K562 (cell line): ENCODE measurements around the gene ANO8. TPM values are rescaled to one million over a fixed set of nuclear protein-coding genes. Genes with fewer than 3 reads are reported as not detected.

Experiments
- ARNT ChIP-seq, 2 experiments: fragments of 450-650 bp; IDR thresholded peaks; 2 replicates each; pipeline ENCODE4 v1.6.1; 2016; ENCODE audit warnings: mild to moderate bottlenecking in 1 of 2
- BACH1 ChIP-seq: fragments of 200-800 bp; sonication (Bioruptor generic); IDR thresholded peaks from 2 replicates; pipeline ENCODE4 v1.6.1; 2016; ENCODE audit warnings: missing genetic modification characterization, missing compliant biosample characterization
- CEBPG ChIP-seq, 3 experiments: fragments of 200-800 bp in 1 of 3; sonication (Bioruptor generic) in 1 of 3; sonication (generic) in 1 of 3; formaldehyde crosslinking in 1 of 3; IDR thresholded peaks in 2 of 3; conservative IDR thresholded peaks in 1 of 3; 2 replicates each; pipeline versions ENCODE4 v1.6.1 to v1.8.0; 2016 to 2022; ENCODE audit warnings: missing compliant biosample characterization in 2 of 3, missing genetic modification characterization in 2 of 3, mild to moderate bottlenecking in 1 of 3, missing genetic modification reagents in 1 of 3
- CHD1 ChIP-seq: fragments of 200-600 bp; sonication (generic); IDR thresholded peaks from one replicate; pipeline ENCODE4 v1.6.1; 2012; ENCODE audit warnings: mild to moderate bottlenecking, moderate library complexity, low read length, inconsistent platforms
- EZH2 ChIP-seq: IDR thresholded peaks from 2 replicates; pipeline ENCODE4 v1.6.1; 2012; ENCODE audit warnings: low read depth, mild to moderate bottlenecking, inconsistent platforms, low read length, borderline replicate concordance
- FOS ChIP-seq: IDR thresholded peaks from 3 replicates; pipeline ENCODE4 v1.6.1; 2011; ENCODE audit not compliant: insufficient read length; ENCODE audit errors: extremely low read depth
- FOXK2 ChIP-seq, 2 experiments: fragments of 450-650 bp; IDR thresholded peaks in 1 of 2; conservative IDR thresholded peaks in 1 of 2; 2 replicates each; pipeline ENCODE4 v1.6.1; 2016; ENCODE audit warnings: low read depth in 2 of 2, mild to moderate bottlenecking in 1 of 2
- KAT7 ChIP-seq: sonication (generic); formaldehyde crosslinking; IDR thresholded peaks from 2 replicates; pipeline ENCODE4 v1.8.0; 2022; ENCODE audit warnings: missing genetic modification reagents, mild to moderate bottlenecking, borderline replicate concordance
- MAFF ChIP-seq: IDR thresholded peaks from 2 replicates; pipeline ENCODE4 v1.6.1; 2012; ENCODE audit warnings: low read length, improper control_type of control experiment
- MAFG ChIP-seq: fragments of 450-650 bp; conservative IDR thresholded peaks from 2 replicates; pipeline ENCODE4 v1.6.1; 2016; ENCODE audit warnings: missing genetic modification characterization, missing compliant biosample characterization
- NONO ChIP-seq, 2 experiments: fragments of 200-400 bp in 1 of 2; fragments of 450-650 bp in 1 of 2; formaldehyde crosslinking in 1 of 2; IDR thresholded peaks; 2 replicates each; pipeline ENCODE4 v1.6.1; 2017; ENCODE audit warnings: low read depth in 2 of 2, mild to moderate bottlenecking in 2 of 2, moderate library complexity in 2 of 2, low read length in 1 of 2
- PHF21A ChIP-seq: fragments of 450-650 bp; IDR thresholded peaks from 2 replicates; pipeline ENCODE4 v1.6.1; 2017; ENCODE audit warnings: low read depth, borderline replicate concordance
- RNF2 ChIP-seq: sonication (generic); IDR thresholded peaks from 2 replicates; pipeline ENCODE4 v1.6.1; 2016
- SRSF1 ChIP-seq: fragments of 200-400 bp; formaldehyde crosslinking; IDR thresholded peaks from 2 replicates; pipeline ENCODE4 v1.6.1; 2017; ENCODE audit warnings: mild to moderate bottlenecking, low read depth, low read length, moderate library complexity
- TAF9B ChIP-seq: fragments of 450-650 bp; IDR thresholded peaks from 2 replicates; pipeline ENCODE4 v1.6.1; 2018; ENCODE audit warnings: mild to moderate bottlenecking; ENCODE audit not compliant: partially characterized antibody
- U2AF1 ChIP-seq: fragments of 200-400 bp; formaldehyde crosslinking; optimal IDR thresholded peaks from 2 replicates; pipeline ENCODE3; 2017; ENCODE audit warnings: mild to moderate bottlenecking, low read depth, low read length, moderate library complexity
- ZNF707 ChIP-seq: fragments of 250-450 bp; sonication (Bioruptor Pico); conservative IDR thresholded peaks from 2 replicates; pipeline ENCODE4 v1.8.0; 2022; ENCODE audit warnings: inconsistent platforms, mild to moderate bottlenecking, moderate library complexity
- polyA plus RNA-seq, 8 experiments: library from polyadenylated mRNA; depleted of rRNA in 4 of 8; stranded (reverse) in 5 of 8; unstranded in 3 of 8; fragments of >200 nt; fragmentation: Nextera tagmentation in 2 of 8; fragmentation: Illumina TruSeq in 1 of 8; extraction: Ambion mirVana in 2 of 8; extraction: Trizol in 1 of 8; gene quantifications; 2 replicates each; pipeline versions ENCODE4 v1.2.1 to v1.2.3, GENCODE V29; 2011 to 2014; ENCODE audit warnings: inconsistent platforms in 1 of 8, missing spikeins in 1 of 8
- total RNA-seq, 7 experiments: library from RNA; depleted of rRNA in 6 of 7; stranded (reverse); fragments of >200 nt in 6 of 7; fragmentation: Illumina TruSeq in 2 of 7; extraction: Trizol in 2 of 7; gene quantifications; 2 replicates each; pipeline versions ENCODE4 v1.2.1 to v1.2.3, GENCODE V29; 2011 to 2021; ENCODE audit warnings: low replicate concordance in 1 of 7
- TF ChIP-seq, protein P1 (sequence below): sonication (generic); formaldehyde crosslinking; IDR thresholded peaks from 2 replicates; pipeline ENCODE4 v1.8.1; 2023; ENCODE audit warnings: mild to moderate bottlenecking, missing genetic modification reagents
- TF ChIP-seq, protein P2 (sequence below): fragments of 200-800 bp; sonication (Bioruptor generic); IDR thresholded peaks from 2 replicates; pipeline ENCODE4 v1.6.1; 2017; ENCODE audit warnings: missing genetic modification characterization, missing compliant biosample characterization
- TF ChIP-seq, protein P3 (sequence below): sonication (generic); formaldehyde crosslinking; IDR thresholded peaks from 2 replicates; pipeline ENCODE4 v1.8.0; 2023; ENCODE audit warnings: mild to moderate bottlenecking, missing genetic modification reagents
- TF ChIP-seq, protein P4 (sequence below): sonication (generic); formaldehyde crosslinking; IDR thresholded peaks from 2 replicates; pipeline ENCODE4 v1.8.0; 2022; ENCODE audit warnings: mild to moderate bottlenecking, missing genetic modification reagents

ANO8 gene
- total and polyA plus RNA-seq, 9 of the 15 experiments (the other 6 are each of a cell fraction or from before 2014, with no cell fraction given): 0.07 to 7.6 (median 2.3) TPM; not detected in 1

DNA sequence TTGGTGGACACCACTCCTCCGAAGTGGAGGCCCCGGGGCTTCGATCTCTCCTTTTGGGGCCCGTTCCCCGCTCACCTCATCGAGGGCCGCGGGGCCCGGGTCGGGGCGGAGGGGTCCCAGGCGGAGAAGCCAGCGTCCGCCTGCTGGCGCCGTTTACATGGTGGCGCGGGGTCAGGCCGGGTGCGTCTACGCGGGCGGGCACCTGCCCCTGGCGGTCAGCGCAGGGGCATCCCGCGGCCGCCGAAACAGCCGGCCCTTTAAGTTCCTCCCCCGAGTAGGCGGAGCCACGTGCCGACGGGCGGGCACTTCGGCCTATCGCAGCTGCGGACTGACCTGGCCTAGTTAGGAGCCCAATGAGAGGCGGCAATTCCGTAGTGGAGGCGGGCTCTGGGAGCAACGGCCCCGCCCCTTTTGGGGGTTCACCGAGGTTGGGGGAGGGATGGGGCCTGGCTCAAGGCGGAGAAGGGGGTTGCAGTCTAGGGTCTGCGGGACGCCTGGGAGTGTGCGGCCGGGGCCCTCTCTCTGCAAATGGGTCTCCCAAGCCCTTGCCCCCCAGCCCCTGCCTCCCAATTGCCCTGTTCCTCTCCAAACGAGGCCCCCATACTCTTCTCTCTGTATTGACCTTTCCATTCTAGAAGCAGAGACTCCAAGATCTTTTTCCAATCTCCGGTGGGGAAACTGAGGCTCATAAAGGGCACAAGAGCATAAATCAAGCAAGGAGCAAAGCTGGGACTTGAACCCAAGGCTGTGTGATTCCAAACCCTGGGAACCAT is 31.3 kb downstream of the ANO8 start, which contains the start of gene ABHD8 (continued):
- TF ChIP-seq, protein P1, sequence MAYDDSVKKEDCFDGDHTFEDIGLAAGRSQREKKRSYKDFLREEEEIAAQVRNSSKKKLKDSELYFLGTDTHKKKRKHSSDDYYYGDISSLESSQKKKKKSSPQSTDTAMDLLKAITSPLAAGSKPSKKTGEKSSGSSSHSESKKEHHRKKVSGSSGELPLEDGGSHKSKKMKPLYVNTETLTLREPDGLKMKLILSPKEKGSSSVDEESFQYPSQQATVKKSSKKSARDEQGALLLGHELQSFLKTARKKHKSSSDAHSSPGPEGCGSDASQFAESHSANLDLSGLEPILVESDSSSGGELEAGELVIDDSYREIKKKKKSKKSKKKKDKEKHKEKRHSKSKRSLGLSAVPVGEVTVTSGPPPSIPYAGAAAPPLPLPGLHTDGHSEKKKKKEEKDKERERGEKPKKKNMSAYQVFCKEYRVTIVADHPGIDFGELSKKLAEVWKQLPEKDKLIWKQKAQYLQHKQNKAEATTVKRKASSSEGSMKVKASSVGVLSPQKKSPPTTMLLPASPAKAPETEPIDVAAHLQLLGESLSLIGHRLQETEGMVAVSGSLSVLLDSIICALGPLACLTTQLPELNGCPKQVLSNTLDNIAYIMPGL (CRISPR knock-in tag): peak; percentile 71; the same call in 1 of the 2 replicates
- no peak for TF ChIP-seq BACH1
- no peak for TF ChIP-seq ZNF707 (CRISPR knock-in tag)
- no peak for TF ChIP-seq PHF21A
- TF ChIP-seq U2AF1: peak; percentile 51
- peak; percentile 87 for TF ChIP-seq FOS
- peak; percentile 38; the same call in 1 of the 2 replicates for TF ChIP-seq KAT7
- TF ChIP-seq NONO (IDR thresholded peaks at IDR 0.05; ENCODE audit: low read depth in 2 of 2, low read length in 1 of 2): peak in 1 of 2 experiments; percentile 69; a peak in 1 of 4 replicates
- TF ChIP-seq, protein P2, sequence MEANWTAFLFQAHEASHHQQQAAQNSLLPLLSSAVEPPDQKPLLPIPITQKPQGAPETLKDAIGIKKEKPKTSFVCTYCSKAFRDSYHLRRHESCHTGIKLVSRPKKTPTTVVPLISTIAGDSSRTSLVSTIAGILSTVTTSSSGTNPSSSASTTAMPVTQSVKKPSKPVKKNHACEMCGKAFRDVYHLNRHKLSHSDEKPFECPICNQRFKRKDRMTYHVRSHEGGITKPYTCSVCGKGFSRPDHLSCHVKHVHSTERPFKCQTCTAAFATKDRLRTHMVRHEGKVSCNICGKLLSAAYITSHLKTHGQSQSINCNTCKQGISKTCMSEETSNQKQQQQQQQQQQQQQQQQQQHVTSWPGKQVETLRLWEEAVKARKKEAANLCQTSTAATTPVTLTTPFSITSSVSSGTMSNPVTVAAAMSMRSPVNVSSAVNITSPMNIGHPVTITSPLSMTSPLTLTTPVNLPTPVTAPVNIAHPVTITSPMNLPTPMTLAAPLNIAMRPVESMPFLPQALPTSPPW: peak; percentile 88
- no peak for TF ChIP-seq TAF9B
- TF ChIP-seq, protein P3, sequence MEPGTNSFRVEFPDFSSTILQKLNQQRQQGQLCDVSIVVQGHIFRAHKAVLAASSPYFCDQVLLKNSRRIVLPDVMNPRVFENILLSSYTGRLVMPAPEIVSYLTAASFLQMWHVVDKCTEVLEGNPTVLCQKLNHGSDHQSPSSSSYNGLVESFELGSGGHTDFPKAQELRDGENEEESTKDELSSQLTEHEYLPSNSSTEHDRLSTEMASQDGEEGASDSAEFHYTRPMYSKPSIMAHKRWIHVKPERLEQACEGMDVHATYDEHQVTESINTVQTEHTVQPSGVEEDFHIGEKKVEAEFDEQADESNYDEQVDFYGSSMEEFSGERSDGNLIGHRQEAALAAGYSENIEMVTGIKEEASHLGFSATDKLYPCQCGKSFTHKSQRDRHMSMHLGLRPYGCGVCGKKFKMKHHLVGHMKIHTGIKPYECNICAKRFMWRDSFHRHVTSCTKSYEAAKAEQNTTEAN (CRISPR knock-in tag): no peak
- TF ChIP-seq CHD1: no peak
- TF ChIP-seq CEBPG (CRISPR knock-in tag; IDR thresholded peaks at IDR 0.05): 0 out of 2 replicates have a peak, but pooled peaks have one; percentile 28
- TF ChIP-seq CEBPG (tag; conservative IDR thresholded peaks at IDR 0.05 in 1 of 2, IDR thresholded peaks at IDR 0.05 in 1 of 2): no peak
- TF ChIP-seq, protein P4, sequence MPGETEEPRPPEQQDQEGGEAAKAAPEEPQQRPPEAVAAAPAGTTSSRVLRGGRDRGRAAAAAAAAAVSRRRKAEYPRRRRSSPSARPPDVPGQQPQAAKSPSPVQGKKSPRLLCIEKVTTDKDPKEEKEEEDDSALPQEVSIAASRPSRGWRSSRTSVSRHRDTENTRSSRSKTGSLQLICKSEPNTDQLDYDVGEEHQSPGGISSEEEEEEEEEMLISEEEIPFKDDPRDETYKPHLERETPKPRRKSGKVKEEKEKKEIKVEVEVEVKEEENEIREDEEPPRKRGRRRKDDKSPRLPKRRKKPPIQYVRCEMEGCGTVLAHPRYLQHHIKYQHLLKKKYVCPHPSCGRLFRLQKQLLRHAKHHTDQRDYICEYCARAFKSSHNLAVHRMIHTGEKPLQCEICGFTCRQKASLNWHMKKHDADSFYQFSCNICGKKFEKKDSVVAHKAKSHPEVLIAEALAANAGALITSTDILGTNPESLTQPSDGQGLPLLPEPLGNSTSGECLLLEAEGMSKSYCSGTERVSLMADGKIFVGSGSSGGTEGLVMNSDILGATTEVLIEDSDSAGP (CRISPR knock-in tag): peak; percentile 94
- no peak for TF ChIP-seq MAFF
- TF ChIP-seq FOXK2 (conservative IDR thresholded peaks at IDR 0.05 in 1 of 2, IDR thresholded peaks at IDR 0.05 in 1 of 2; ENCODE audit: low read depth in 2 of 2): peak; percentile 90 to 91
- no peak for TF ChIP-seq EZH2
- no peak for TF ChIP-seq RNF2
- TF ChIP-seq SRSF1: no peak
- TF ChIP-seq MAFG (tag): no peak
- no peak for TF ChIP-seq ARNT (IDR thresholded peaks at IDR 0.05)
